Embryonic facial prominence (tissue), 1 donor: ENCODE data around the gene ADRM1.

ENCODE experiments used
- DNase-seq: peaks from one replicate; pipeline ENCODE4 v3.0.0-alpha.2; 2016; ENCODE audit errors: extremely low spot score

The ADRM1 gene

DNA sequence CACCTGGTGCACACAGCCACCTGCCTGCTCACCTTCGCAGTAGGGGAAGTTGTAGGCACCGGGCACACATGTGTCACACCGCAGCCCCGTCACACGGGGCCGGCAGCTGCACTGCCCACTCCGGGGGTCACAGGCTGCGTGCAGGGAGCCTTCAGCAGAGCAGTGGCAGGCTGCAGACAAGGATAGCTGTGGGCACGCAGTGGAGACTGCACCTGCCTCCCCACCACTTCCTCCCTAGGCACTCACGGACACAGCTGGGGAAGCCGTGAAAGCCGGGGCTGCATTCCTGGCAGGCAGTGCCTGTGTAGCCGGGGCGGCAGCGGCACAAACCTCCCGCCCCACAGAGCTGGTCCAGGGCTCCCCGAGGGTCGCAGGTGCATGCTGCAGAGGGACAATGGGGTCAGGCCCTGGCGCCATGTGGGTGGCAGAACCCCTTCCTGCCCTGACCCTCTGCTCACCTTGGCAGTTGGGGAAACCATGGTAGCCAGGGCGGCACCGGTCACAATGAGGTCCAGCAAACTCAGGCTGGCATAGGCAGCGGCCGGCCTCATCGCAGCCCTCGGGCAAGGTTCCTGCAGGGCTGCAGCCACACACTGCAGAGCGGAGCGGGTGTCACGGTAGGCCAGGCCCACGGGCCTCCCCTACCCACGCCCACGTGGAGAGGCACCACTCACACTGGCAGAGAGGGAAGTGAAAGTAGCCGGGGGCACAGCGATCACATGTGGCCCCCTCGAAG lies 34.9 kb downstream of the ADRM1 start:
- no peak for DNase-seq

DNA sequence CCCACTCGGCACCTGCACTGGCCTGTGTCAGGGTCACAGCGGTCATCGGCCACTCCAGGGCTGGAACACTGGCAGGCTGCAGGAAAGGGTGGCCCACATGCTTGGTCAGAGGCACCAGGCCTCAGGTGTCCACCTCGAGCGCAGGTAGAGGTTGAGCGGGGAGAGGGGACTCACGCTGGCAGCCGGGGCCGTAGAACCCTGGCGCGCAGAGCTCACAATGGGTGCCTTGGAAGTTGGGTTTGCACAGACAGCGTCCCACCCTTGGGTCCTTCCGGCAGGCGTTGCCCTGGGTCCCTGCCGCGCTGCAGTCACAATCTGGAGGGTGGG lies 35.5 kb downstream of the ADRM1 start:
- no peak for DNase-seq

DNA sequence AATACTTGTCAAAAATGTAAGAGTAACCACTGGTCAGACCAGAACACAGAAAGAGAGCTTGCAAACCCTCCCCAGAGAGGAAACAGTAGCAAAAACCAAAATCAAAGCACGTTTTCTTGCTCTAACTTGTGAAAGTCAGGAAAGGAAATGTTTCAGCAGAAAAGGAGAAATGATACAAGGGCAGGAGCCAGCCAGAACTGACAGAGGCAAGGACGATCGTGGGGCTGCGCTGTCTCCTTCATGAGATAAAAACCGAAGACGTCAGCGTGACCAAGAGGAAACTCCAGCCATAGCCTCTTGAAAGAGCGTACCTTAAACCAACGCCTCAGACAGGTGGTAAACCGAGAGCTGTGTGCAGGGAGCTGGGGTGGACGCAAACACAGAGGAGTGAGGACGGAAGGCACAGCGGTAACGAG lies 36.9 kb downstream of the ADRM1 start:
- DNase-seq: no peak

GRCh38 chr20:62342910-62343309 lies 40.1 kb downstream of the ADRM1 start:
- DNase-seq: no peak

GRCh38 chr20:62344092-62344491 lies 41.3 kb downstream of the ADRM1 start:
- DNase-seq: no peak

DNA sequence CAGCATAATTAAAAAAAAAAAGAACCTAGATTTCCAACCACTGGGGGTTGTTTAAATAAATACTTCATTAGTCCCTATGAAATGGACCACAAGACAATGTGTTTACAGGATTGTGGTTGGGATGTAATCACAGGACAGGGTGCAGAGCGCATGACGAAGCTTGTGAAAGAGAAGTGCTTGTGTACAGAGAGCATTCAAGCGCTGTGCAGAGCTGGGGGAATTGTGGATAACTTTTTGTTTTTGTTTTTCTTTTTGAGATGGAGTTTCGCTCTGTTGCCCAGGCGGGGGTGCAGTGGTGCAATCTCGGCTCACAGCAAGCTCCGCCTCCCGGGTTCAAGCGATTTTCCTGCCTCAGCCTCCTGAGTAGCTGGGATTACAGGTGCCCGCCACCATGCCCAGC lies 42.0 kb downstream of the ADRM1 start:
- DNase-seq: no peak

GRCh38 chr20:62345681-62346370 lies 43.0 kb downstream of the ADRM1 start:
- no peak for DNase-seq

- DNase-seq: no peak
These were observed 43.8 kb downstream of the ADRM1 start for GRCh38 chr20:62346398-62347150.

- DNase-seq: no peak
These were observed 44.3 kb downstream of the ADRM1 start for GRCh38 chr20:62347151-62347404.

DNA sequence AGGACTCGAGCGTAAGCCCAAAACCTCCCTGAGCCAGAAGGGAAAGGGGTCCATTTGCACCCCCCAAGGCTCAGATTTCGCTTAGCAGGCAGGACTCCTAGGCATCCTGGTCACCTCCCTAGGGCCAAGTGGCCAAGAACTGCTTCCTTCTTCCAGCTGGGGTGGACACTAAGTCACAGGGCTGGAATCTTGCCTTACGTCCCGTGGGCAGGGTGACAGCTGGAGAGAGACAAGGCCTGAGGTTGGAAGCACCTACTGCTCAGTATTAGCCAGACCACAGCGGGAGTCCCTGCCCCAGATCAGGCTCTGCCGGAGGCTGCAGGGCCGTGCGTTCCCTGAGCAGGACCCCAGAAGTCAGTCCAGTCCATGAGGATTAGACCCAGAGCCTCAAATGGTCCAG lies 44.6 kb downstream of the ADRM1 start:
- no peak for DNase-seq

DNA sequence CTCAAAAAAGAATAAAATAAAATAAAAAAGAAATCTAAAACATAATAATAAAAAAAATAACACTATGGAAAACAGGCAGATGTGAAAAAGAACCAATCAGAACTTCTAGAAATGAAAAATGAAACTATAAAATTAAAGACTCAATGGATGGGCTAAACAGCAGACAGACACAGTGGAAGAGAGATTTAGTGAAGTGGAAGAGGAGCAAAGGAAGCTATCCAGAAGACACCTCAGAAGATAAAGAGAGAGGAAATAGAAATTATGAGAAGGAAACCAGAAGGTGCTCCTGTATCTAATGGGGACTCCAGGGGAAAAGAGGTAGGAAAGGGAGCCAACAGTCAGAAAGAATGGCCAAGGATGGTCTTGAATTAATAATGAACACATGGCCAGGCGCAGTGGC lies 45.8 kb downstream of the ADRM1 start:
- no peak for DNase-seq

GRCh38 chr20:62349556-62350097 lies 46.8 kb downstream of the ADRM1 start:
- DNase-seq: no peak

DNA sequence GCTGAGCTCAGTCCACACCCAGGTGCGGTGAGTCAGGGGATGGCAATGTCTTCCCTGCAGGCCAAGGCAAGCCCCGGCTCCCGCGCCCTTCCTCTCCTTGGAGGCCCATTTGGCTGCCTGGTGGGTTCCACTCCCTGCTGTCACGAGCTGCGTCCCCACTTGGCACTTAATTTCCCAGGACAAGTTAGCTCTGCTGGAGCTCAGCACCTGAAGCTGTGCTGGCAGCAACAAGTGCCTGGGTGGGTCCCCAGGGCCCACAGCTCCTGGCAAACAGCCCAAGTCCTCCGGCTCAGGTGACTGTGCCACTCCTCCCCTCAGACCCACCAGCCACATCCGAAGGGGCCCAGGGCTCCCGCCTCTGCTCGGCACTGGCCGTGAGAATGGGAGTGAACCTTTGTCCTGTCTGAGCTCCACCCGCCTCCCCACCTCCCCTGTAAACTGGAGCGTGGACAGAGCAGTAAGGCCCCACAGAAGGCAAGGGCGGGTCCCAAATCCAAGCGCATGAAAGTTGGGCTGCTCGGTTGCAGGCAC lies 47.4 kb downstream of the ADRM1 start:
- DNase-seq: no peak

DNA sequence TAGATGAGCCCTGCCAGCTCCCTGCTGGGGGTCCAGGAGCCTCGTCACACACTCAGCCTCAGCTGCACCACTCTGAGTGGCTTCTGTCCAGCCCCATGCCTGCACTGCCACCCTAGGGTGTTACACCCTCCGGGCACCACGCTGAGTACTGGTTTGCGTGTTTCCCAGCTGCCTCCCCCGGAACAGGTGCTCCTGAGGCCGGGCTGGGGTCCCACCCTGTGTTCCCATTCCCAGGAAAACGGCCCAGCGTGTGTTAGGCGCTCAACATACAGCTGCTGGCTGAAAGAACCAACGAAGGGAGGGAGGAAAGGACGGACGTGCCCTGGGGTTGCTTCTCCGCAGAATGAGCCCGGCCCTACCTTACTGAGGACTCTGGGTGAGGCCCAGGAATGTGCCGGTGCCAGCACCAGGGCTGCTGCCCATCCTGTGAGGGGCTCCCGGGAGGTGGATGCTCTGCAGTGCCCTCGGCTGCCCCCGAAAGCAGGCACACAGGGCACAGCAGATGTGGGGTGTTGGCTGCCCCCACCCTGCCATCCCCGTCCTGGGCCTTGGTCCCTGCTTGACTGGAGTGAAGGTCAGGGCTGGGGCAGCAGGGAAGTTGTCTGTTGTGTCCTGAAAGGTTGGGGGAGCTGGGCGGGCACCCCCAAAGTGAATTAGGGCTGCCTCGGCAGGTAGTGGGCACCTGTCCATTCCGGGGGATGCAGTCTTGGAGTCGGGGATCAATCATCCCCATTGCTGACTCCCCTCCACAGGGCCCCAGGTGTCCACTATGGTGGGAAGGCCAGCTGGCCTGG lies 48.0 kb downstream of the ADRM1 start:
- no peak for DNase-seq

GRCh38 chr20:62351469-62352401 lies 48.9 kb downstream of the ADRM1 start:
- DNase-seq: no peak

GRCh38 chr20:62352402-62353288 lies 49.8 kb downstream of the ADRM1 start:
- no peak for DNase-seq

- DNase-seq: no peak
These were observed 50.7 kb downstream of the ADRM1 start for GRCh38 chr20:62353289-62354030.

DNA sequence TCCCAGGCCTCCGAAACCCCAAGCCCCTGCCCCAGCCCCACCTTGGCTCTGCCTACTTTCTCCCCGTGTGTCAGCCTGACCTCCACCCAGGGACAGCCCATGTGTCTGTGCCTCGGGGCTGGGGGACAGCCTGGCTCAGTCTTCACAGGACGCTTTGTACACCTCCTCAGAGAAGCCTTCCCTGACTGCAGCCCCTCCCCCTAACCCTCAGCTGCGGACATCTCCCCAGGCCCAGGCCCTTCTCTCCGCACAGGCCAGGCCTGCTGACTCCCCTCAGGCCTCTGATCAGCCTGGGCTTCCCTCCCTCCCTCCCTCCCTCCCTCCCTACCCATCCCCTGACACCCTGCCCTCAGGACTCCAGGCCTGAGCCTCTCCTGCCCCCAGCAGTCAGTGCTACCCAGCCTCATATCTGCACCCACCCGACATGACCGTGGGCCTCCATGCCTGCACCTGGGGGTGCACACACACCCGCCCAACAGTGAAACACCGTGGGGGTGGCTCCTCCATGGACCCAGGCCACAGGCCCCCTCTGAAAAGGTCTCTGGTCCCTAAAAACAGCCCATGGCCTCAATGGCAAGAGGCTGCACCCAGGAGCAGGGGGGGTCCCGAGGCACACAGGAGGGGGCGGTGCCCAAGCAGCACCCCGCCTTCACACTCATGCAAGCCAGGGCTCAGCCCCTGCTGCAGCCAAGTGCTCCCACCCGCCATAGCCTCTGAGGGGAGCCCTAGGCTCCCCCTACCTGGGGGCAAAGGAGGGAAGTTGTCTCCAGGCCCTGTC lies 51.4 kb downstream of the ADRM1 start:
- no peak for DNase-seq
